Cardiac fibroblast (primary cell): ENCODE measurements around the gene BRD9.
A peak's percentile ranks its signal among the peaks of the same experiment; 100 is the strongest.
"Not testable (repeated sequence)": the region's sequence is repeated elsewhere in the genome, so short reads cannot be mapped to it uniquely, and the experiment has no call there.

Experiments
- DNase-seq, 2 donors: peaks; one replicate each; pipeline versions ENCODE4 v3.0.0 to v3.0.0-alpha.2; 2010; ENCODE audit warnings: low read depth in 2 of 2
- H3K4me3 ChIP-seq, 2 donors: replicated peaks in 1 of 2; 1 replicate in 1 of 2; 2 replicates in 1 of 2; pipeline ENCODE4 v1.5.1; 2011; ENCODE audit warnings: low read depth in 2 of 2, low read length in 2 of 2, mild to moderate bottlenecking in 2 of 2, moderate library complexity in 1 of 2
- CTCF ChIP-seq: IDR thresholded peaks from one replicate; pipeline ENCODE4 v1.5.1; 2011; ENCODE audit warnings: low read depth, mild to moderate bottlenecking, low read length, inconsistent platforms

The BRD9 gene

GRCh38 chr5:929596-929995 is 37.0 kb upstream of the BRD9 start:
- DNase-seq: no peak
- no peak overlapping the region for H3K4me3 ChIP-seq
- no peak for TF ChIP-seq CTCF

- not testable (repeated sequence) for DNase-seq
These were observed 36.6 kb upstream of the BRD9 start for GRCh38 chr5:929182-929581.

GRCh38 chr5:927172-928015 is 34.8 kb upstream of the BRD9 start:
- DNase-seq: no peak
- H3K4me3 ChIP-seq: no peak overlapping the region
- TF ChIP-seq CTCF: no peak

More at GRCh38 chr5:929182-929581, 36.6 kb upstream of the BRD9 start:
- H3K4me3 ChIP-seq: not testable (repeated sequence)

- peak overlapping the region; percentile 35 to 43 for H3K4me3 ChIP-seq
- TF ChIP-seq CTCF: peak; percentile 39
- DNase-seq: peak; percentile 22 to 45
These were observed 34.0 kb upstream of the BRD9 start for GRCh38 chr5:926417-927171.

GRCh38 chr5:923281-923873 is 30.8 kb upstream of the BRD9 start:
- DNase-seq: peak; percentile 65 to 81
- no peak overlapping the region for H3K4me3 ChIP-seq
- TF ChIP-seq CTCF: peak; percentile 89

- no peak for TF ChIP-seq CTCF
- no peak for DNase-seq
- H3K4me3 ChIP-seq: no peak overlapping the region
These were observed 30.1 kb upstream of the BRD9 start for GRCh38 chr5:922436-923280.
